HG02943 (cell line): ENCODE measurements around the gene CLSTN1.
"Not testable (repeated sequence)": the region's sequence is repeated elsewhere in the genome, so short reads cannot be mapped to it uniquely, and the experiment has no call there.

Experiments used
- ATAC-seq: cut with Tn5 transposase; IDR thresholded peaks from one replicate; pipeline ENCODE4 v1.9.1; 2021; ENCODE audit warnings: mild to moderate bottlenecking, low read depth, moderate library complexity; ENCODE audit not compliant: unreplicated experiment

The CLSTN1 gene

GRCh38 chr1:9803003-9803918 lies 20.5 kb downstream of the CLSTN1 start:
- ATAC-seq = not testable (repeated sequence)

GRCh38 chr1:9801909-9802308 lies 21.9 kb downstream of the CLSTN1 start:
- ATAC-seq = no peak

- no peak for ATAC-seq
Measured at GRCh38 chr1:9798236-9799130, 25.3 kb downstream of the CLSTN1 start.

DNA sequence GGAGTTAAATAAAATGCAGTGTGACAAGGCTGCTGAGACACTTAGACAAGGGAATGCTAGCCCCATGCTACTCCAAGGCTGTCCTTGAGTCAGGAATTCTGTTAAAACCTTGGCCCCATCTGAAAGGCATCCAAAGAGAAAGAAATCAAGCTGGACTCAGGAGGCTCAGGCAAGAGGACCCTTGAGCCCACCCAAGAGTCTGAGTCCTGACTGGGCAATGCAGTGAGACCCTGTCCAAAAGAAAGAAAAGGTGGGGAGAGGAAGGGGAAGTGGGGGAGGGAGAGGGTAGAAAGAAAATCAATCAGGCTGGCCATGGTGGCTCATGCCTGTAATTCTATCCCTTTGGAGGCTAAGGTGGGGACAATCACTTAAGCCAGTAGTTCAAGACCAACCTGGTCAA lies 26.7 kb downstream of the CLSTN1 start:
- no peak for ATAC-seq

DNA sequence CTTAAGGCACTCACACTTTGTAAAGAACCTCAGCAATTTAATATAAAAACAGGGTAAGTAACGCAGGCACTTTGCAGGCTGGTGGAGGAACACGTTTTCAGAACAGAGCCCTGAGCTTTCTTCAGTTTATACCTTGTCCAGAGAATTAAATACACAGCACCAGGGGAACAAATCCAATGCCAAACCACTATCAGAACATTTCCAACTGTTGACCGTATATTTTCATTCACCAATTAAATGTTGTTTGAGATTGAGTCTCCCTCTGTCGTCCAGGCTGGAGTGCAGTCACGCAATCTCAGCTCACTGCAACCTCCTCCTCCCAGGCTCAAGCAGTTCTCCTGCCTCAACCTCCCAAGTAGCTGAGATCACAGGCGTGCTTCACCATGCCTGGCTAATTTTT lies 29.7 kb downstream of the CLSTN1 start:
- ATAC-seq = no peak

DNA sequence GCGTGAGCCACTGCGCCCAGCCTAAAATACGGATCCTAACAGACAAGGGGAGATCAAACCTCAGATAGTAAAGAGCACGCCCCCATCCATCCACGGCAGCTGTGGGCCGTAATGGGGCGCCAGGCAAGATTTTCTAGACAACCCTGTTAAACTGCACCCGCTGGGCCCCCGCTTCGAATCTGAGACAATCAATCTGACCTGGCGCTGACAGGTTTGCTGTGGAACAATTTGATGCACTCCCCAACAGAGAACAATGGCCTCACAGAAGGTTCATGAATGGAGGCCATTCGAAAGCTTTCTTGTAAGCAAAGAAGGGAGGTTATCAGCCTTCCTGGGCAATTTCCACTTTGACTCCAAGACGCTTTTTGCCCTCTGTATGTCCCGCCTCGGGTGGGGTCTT lies 30.5 kb downstream of the CLSTN1 start:
- no peak for ATAC-seq

- ATAC-seq = no peak
Measured at GRCh38 chr1:9792156-9793042, 31.4 kb downstream of the CLSTN1 start.

DNA sequence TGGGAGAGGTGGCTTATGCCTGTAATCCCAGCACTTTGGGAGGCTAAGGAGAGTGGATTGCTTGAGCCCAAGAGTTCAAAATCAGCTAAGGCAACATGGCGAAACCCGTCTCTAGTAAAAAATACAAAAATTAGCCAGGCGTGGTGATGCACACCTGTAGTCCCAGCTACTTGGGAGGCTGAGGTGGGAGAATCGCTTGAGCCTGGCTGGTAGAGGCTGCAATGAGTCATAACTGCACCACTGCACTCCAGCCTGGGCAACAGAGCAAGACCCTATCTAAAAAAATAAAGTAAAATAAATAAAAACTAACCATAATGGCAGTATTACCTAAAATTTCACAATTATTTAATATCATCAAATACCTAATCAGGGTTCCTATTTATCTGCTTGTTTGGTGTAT lies 34.1 kb downstream of the CLSTN1 start:
- ATAC-seq = not testable (repeated sequence)

DNA sequence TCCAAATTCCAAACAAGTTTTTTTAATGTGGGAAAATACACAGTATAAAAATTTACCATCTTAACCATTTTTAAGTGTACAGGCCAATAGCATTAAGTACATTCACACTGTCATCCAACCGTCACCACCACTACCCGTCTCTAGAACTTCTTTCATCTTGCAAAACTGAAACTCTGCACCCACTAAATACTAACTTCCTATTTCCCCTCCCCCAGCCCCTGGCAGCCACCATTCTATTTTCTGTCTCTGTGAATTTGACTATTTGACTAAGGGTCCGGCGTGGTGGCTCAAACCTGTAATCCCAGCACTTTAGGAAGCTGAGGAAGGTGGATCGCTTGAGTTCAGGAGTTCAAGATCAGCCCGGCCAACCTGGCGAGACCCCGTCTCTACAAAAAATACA lies 36.1 kb downstream of the CLSTN1 start:
- no peak for ATAC-seq

GRCh38 chr1:9785406-9785805 lies 38.4 kb downstream of the CLSTN1 start:
- ATAC-seq = no peak

- no peak for ATAC-seq
Measured at GRCh38 chr1:9784508-9785133, 39.1 kb downstream of the CLSTN1 start.

DNA sequence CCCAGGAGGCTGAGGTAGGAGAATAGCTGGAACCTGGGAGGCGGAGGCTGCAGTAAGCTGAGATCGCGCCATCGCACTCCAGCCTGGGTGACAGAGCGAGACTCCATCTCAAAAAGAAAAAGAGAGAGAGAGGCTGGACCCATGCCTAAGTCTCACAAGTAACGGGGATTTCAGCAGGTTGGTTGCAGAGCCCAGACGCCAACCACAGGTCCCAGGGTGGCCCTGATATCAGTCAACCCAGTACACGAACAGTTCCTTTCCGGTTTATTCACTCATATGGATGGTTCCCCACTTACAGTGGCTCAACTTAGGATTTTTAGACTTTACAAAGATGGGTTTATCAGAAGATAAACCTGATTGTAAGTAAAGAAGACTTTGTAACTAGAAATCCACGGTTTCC lies 40.9 kb downstream of the CLSTN1 start:
- ATAC-seq = no peak

GRCh38 chr1:9782116-9782751 lies 41.5 kb downstream of the CLSTN1 start:
- no peak for ATAC-seq

DNA sequence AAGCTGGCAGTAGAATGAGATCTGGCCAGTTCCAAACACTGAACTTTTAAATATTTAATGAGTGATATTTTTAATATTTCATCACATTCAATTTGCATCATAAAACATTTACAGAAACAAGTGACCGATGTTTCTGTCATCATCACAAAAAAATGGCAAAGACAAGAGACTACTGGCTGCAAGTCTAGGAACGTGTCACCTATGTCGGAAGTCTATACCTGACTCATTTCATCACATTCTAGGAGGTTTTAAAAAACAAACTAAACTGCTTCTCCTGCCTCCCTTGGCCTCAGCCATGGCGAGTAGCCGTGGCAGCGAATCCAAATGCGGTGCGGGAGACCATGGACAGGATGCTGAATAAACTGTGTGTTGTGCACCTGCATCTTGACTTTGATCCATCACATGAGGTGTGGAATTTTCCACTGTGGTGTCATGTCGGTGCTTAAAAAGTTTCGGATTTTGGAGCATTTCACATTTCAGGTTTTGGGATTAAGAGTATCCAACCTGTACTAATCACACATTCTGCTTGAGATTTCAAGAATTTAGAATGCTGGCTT lies 43.1 kb downstream of the CLSTN1 start:
- no peak for ATAC-seq

GRCh38 chr1:9778905-9779304 lies 44.9 kb downstream of the CLSTN1 start:
- ATAC-seq = no peak

DNA sequence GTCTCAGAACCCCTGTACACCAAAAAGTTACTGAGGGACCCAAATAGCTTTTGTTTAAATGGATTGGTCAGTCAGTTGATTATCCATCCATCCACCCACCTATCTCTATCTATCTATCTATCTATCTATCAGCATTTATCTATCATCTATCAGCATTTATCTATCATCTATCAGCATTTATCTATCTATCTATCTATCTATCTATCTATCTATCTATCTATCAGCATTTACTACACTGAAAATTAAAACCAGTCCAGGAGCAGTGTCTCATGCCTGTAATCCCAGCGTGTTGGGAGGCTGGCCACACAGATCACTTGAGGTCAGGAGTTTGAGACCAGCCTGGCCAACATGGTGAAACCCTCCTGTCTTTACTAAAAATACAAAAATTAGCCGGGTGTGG lies 47.1 kb downstream of the CLSTN1 start:
- ATAC-seq = no peak

DNA sequence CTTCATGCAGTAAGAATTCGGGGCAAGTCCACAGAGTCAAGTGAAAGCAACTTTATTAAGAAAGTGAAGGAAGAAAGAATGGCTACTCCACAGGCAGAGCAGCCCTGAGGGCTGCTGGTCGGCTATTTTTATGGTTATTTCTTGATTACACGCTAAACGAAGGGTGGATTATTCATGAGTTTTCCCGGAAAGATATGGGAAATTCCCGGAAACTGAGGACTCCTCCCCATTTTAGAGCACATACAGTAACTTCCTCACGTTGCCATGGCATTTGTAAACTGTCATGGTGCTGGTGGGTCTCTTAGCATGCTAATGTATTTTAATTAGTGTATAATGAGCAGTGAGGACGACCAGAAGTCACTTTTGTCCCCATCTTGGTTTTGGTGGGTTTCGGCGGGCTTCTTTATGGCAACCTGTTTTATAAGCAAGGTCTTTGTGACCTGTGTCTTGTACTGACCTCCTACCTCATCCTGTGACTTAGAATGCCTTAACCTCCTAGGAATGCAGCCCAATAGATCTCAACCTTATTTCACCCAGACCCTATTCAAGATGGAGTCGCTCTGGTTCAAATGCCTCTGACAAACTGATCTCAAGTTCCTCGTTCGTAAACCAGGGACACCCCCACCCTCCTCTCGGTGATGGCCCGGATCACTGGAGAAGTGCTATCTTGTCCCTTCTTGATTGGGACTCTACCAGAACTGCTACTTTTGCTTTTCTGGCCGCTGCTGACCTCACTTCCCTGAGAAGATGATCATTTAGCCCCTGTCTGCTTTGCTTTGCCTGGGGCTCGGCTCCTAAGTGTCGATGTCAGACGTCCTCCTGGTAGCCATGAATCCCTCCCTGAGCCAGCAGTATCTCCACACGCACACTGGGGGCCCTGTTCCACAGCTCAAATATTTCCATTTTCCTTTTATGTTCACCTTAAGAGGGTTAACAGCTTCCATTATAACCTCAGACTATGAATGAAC lies 48.8 kb downstream of the CLSTN1 start:
- ATAC-seq = no peak

DNA sequence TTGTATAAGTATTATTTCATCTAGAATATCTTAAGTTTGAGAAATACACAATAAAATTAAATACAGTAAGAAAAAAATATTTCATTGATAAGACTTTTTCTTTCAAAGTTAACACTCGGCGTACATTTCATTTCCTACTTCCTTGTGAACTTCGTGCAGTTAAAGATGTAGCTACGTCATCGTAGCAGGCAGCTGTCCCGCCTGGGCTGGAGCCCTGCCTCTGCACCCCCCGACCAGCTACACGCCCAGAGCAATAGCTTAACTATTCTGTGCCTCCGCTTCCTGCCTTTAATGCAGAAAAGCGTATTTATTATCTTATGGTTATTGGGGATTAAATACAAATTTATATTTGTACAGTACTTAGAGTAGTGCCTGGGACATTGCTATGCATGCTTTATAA lies 53.5 kb downstream of the CLSTN1 start:
- no peak for ATAC-seq
